GM12878 (cell line): Measurements from ENCODE around the gene RETREG1.

Experiments used
- ATF7 ChIP-seq: fragments of 450-650 bp; IDR thresholded peaks from 2 replicates; pipeline ENCODE4 v1.6.1; 2016; ENCODE audit warnings: low read depth, mild to moderate bottlenecking
- EP300 ChIP-seq, 2 experiments: fragments of 150-350 bp in 1 of 2; IDR thresholded peaks; 2 replicates each; pipeline ENCODE4 v1.6.1; 2011 to 2012; ENCODE audit warnings: low read depth in 2 of 2, low read length in 2 of 2, borderline replicate concordance in 1 of 2, improper control_type of control experiment in 1 of 2, inconsistent platforms in 1 of 2; ENCODE audit not compliant: control insufficient read depth in 1 of 2
- EZH2 ChIP-seq: IDR thresholded peaks from 2 replicates; pipeline ENCODE4 v1.6.1; 2012; ENCODE audit warnings: low read depth, mild to moderate bottlenecking, control low read depth, inconsistent platforms, low read length, borderline replicate concordance; ENCODE audit not compliant: control insufficient read depth
- HDAC2 ChIP-seq: fragments of 200-600 bp; sonication (generic); IDR thresholded peaks from 2 replicates; pipeline ENCODE4 v1.6.1; 2017
- MXI1 ChIP-seq: fragments of 150-350 bp; IDR thresholded peaks from 2 replicates; pipeline ENCODE4 v1.6.1; 2011; ENCODE audit warnings: low read depth, mild to moderate bottlenecking, inconsistent platforms, low read length, improper control_type of control experiment
- SUZ12 ChIP-seq: fragments of 200-600 bp; sonication (generic); IDR thresholded peaks from one replicate; pipeline ENCODE4 v1.6.1; 2018; ENCODE audit warnings: antibody characterized with exemption, mild to moderate bottlenecking; ENCODE audit not compliant: unreplicated experiment

DNA sequence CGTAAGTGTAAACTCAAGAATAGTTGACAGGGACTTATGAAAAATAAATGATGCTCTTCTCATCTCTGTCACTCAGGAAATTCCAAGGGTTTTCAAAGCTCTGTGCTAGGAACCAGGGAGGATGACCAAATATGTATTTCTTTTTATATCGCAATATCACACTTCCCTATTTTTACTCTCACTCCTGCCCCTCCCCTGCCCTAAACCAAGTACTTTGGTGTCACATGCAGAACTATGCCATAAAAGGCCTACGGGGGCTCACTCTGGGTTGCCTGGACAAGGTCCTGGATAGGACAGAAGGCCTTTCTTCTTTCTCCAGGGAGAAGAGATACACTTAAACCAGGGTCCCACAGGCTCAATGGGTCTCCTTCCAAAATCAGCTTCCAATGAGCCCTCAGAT is 8.3 kb upstream of the RETREG1 start:
- no peak for TF ChIP-seq EZH2
- no peak for TF ChIP-seq SUZ12
- TF ChIP-seq MXI1 = no peak
- no peak for TF ChIP-seq HDAC2
- TF ChIP-seq ATF7 = no peak
- TF ChIP-seq EP300 (IDR thresholded peaks at IDR 0.05; ENCODE audit: borderline replicate concordance in 1 of 2, control insufficient read depth in 1 of 2, low read depth in 2 of 2, low read length in 2 of 2) = no peak
